Measurements from ENCODE around the gene TMEM14B.
"Not testable (repeated sequence)": the region's sequence is repeated elsewhere in the genome, so short reads cannot be mapped to it uniquely, and the experiment has no call there.

Gene TMEM14B

DNA sequence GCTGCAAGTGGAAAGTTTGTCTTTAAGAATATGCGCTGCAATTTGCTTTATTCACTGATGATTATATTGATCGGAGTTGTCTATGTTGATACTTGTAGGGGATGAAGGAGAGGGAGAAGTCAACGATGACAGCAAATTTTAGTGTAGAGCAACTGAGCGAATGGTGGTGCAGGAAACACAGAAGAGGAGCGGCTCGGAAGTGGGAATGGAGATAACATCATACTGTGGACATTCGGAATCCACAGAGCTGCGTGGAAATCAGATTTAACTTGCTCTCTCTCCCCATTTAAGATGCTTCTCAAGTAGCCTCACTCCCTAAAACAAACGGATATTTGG lies 722 bp upstream of the TMEM14B start:
- peak; percentile 53 for DNase-seq (ENCODE audit: low spot score)

GRCh38 chr6:10749734-10750133 lies 2.1 kb downstream of the TMEM14B start:
- no peak for DNase-seq (ENCODE audit: low spot score)

- DNase-seq (ENCODE audit: low spot score), result not testable (repeated sequence)
These were observed 3.0 kb downstream of the TMEM14B start for GRCh38 chr6:10750568-10750967.

DNA sequence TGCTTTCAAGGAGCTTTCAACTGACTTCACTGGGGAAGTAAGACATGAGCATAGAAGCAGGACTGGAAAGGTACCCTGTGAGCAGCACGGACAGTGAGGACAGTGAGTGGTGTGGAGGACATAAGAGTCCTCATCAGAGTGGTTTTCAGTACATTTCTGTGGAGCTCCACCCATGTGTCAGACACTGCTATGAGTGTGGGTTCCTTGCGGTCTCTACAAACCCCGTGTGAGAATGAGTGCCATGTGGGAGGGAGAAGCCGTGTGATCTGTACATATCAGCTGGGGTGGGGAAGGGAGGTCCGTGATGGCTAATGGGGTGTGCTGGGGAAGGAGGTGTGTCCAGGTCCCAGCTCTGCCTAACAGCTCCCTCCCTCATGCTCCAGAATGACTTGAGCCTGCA lies 4.2 kb downstream of the TMEM14B start:
- DNase-seq (ENCODE audit: low spot score), result not testable (repeated sequence)

DNA sequence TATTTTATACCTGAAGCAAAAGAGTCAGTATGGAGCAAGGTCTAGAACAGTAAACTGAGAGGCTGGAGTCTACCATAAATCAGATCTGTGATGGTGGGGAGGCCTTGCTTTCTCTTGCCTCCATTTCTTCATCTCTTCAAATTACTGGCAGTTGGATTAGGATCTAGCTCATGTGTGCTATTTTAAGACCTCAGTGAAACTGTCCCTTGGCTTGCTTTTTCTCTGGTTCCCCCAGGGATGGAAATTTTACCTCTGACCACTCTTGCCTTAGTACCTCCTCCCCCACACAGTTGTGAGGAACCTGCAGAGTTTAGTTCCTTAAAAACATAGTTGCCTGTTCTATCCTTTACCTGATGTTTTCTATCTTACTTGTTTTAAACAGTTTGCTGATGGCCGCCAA lies 8.5 kb downstream of the TMEM14B start:
- DNase-seq (ENCODE audit: low spot score), result no peak

GRCh38 chr6:10759312-10759839 lies 11.8 kb downstream of the TMEM14B start:
- DNase-seq (ENCODE audit: low spot score), result no peak

GRCh38 chr6:10759884-10760329 lies 12.3 kb downstream of the TMEM14B start:
- no peak for DNase-seq (ENCODE audit: low spot score)

DNA sequence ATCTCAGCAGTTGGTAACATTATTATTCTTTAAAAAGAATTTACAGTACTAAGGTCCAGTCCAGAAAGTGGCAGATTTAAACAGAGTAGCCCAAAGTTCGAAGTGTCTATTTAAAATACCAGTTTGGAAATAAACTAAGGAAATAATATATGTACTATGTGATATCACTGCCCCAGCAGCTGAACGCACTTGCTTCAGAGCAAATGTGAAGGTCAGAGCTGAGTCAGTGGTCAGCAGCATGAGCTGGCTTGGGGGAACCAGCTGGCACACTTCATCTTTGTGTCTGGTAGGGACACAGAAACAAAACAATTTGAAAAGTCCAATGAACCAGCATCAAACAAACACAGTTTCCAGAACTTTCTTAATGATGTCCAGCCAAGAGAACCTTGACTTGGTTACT lies 15.4 kb downstream of the TMEM14B start:
- DNase-seq (ENCODE audit: low spot score), result no peak

DNA sequence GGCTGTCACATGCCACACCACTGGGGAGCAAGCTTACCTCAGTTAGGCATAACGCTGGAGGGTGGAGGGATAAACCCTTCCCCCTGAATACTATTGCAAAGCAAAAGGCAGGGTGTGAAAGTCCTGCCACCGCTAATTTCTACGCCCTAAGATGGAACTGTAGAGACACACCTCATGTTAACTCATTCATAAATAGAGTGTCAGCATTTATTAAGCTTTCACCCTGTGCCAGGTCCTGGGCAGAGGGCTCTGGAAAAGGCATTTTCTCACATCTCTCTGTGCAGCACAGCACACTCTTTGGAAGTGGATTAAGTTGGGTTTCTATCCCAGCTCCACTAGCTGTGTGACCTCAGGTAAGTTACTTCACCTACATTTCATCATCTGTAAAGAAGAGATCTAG lies 21.8 kb downstream of the TMEM14B start:
- DNase-seq (ENCODE audit: low spot score), result no peak

DNA sequence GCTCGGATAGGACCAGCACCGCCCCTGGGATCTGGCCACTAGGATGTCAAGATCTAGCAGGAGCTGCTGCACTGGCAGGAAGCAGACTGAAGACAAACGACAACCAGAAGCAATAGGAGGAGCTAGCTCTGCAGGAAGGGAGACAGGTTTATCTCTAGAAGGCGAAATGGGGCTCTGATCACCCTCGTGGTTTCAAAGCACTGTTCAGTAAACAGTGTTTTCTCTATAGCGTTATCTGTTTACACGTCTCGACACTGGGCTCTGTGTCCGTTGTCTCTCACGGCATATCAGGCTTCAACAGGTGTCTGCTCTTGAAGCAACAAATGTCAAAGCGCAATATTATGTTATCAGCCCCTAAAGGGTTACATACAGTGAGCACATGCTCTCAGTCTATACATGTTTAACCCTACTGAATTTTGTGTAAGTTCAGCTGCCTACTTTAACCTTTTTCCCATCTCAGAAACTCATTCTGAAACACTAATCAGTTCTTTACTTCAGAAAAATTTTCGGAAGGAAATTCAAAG lies 23.8 kb downstream of the TMEM14B start:
- DNase-seq (ENCODE audit: low spot score), result no peak

DNA sequence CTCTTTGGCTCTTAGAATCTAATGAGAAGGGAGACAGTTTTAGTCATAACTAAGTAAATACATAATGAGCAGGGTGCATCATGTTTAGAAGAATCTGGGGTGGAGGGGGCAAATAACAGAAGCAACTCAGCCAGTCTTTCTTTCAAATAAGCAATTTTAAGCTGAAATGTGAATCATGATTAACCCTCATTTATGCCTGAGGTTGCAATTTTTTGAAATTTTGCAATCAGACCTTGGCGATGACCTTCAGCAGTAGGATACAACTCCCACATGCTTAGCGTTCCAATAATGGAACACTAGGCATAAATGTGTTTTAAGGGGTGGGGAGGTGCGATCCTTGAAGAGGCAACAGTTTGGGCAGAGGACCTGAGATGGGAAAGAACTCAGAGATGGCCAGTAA lies 30.6 kb downstream of the TMEM14B start:
- DNase-seq (ENCODE audit: low spot score), result no peak

GRCh38 chr6:10779076-10779475 lies 31.5 kb downstream of the TMEM14B start:
- DNase-seq (ENCODE audit: low spot score), result no peak

GRCh38 chr6:10791673-10792072 lies 44.1 kb downstream of the TMEM14B start:
- DNase-seq (ENCODE audit: low spot score), result no peak

GRCh38 chr6:10792101-10792500 lies 44.5 kb downstream of the TMEM14B start:
- no peak for DNase-seq (ENCODE audit: low spot score)

DNA sequence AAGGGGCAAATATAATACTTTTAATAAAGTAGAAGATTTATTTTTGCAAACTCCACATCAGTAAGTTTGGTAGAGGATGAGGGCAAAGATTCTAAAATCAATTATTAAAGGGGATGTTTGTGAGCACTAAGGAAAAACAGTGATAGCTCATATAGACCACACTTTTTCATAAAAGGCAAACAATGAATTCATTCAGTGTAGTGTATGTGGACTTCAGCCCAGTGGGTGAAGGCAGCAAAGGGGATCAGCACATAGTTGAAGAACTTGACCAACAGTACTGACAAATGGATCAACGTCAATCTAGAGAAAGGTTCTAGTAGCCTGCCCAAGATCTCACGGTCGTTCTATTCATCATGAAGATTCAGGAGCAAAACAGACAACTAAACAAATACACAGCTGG lies 45.4 kb downstream of the TMEM14B start:
- no peak for DNase-seq (ENCODE audit: low spot score)

DNA sequence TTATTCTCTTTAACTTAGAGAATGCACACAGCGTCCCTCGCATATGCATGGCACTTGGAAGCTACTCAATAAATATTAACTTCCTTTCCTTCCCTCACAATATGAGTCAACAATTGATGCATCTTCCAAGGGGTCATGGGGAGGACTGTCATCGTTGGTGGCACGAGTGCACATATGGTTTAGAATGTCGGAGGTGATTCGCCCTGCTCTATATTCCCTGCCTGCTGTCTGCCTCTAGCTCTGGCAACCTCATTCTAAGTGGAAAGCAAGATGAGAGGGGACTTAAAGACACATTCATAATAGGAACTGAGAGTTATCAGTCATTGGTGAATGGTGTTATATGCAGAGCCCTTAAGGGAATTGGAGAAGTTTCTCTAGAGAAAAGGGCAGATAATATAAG lies 46.1 kb downstream of the TMEM14B start:
- no peak for DNase-seq (ENCODE audit: low spot score)

GRCh38 chr6:10794239-10794638 lies 46.6 kb downstream of the TMEM14B start:
- DNase-seq (ENCODE audit: low spot score), result no peak

GRCh38 chr6:10800810-10801209 lies 53.2 kb downstream of the TMEM14B start:
- no peak for DNase-seq (ENCODE audit: low spot score)

GRCh38 chr6:10801224-10801848 lies 53.7 kb downstream of the TMEM14B start:
- DNase-seq (ENCODE audit: low spot score), result peak; percentile 25
